Measurements from ENCODE around the gene MAD1L1.

DNA sequence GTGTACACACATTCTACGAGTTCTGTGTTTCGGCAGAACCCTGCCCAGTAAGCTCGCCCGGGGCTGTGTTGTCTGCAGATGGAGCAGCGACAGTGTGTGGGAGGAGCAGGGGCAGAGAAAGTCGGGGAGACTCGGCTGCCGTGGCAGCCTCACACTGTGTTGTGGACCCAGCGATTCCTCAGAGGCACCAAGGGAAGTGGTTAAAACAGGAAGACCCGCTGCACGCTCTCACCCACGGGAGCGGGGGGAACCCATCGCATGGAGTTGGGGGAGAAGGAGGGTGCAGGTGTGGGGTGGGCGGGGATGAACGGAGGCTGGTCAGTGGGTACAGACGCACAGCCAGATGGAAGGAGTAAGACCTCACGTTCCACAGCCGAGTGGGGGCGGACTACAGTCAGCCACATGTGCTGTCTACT lies 312.5 kb downstream of the MAD1L1 start:
- TF ChIP-seq, protein P1, sequence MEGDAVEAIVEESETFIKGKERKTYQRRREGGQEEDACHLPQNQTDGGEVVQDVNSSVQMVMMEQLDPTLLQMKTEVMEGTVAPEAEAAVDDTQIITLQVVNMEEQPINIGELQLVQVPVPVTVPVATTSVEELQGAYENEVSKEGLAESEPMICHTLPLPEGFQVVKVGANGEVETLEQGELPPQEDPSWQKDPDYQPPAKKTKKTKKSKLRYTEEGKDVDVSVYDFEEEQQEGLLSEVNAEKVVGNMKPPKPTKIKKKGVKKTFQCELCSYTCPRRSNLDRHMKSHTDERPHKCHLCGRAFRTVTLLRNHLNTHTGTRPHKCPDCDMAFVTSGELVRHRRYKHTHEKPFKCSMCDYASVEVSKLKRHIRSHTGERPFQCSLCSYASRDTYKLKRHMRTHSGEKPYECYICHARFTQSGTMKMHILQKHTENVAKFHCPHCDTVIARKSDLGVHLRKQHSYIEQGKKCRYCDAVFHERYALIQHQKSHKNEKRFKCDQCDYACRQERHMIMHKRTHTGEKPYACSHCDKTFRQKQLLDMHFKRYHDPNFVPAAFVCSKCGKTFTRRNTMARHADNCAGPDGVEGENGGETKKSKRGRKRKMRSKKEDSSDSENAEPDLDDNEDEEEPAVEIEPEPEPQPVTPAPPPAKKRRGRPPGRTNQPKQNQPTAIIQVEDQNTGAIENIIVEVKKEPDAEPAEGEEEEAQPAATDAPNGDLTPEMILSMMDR (conservative IDR thresholded peaks at IDR 0.05; ENCODE audit: low read depth, low read length), result no peak
- TF ChIP-seq EZH2 (IDR thresholded peaks at IDR 0.05; ENCODE audit: borderline replicate concordance, low read depth, low read length, poor library complexity, severe bottlenecking), result no peak
